ENCODE data around the gene RSPH1. TPM values are rescaled to one million over a fixed set of nuclear protein-coding genes. Genes with fewer than 3 reads are reported as not detected.

The RSPH1 gene
- total RNA-seq = under 1 TPM in 1 of 2 donors, not detected in 1; 0.19 TPM
- long read RNA-seq, donor 1 = 0 reads
- long read RNA-seq, donor 2 = 0 reads

DNA sequence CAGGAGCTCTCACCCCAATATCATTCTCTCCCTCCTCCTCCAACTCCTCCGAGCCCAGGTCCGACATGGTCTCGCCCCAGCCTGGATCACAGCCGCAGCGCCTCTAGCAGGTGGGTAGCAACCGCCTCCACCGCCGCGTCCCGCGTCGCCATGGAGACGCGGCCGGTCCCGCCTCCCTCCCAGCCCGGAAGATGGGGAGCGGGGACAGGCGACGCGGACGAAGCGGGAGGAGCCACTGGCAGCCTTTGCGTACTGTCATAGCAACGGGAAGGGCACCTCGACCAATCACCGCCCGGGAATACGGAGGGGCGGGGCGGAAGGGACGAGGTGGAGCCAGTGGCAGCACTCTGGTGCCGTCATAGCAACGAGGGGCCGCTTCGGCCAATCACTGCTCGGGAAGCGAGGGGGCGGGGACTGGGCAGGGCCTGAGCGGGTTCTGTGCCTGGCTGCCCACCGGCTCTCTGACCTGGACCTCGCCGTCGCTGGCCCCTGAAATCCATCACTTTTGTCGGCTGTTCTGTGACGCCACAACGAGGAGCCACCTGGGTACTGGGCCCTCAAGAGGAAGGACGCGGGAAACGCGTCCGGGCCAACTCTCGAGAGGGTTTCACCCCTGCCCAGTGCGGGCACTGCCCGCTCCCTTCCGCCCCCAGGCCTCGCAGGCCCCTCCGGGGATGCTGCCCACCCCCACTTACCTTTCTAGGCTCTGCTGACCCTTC, at the start of gene RSPH1:
RSPH1 (minus strand) TSS at position 105 of the 719 bp plus-strand sequence; CDS start at position 67, 38 bp downstream.
- intact Hi-C loops (cut with DNase I) = no loop called here
- DNase-seq (ENCODE audit: low spot score) = peak; percentile 100

- DNase-seq (ENCODE audit: low spot score) = peak; percentile 40
- intact Hi-C loops (cut with DNase I) = no loop called here
Observed at GRCh38 chr21:42545745-42546144, 49.7 kb upstream of the RSPH1 start.

- peak; percentile 0 for DNase-seq (ENCODE audit: low spot score)
- intact Hi-C loops (cut with DNase I) = no loop called here
Observed at GRCh38 chr21:42545317-42545716, 49.3 kb upstream of the RSPH1 start.

GRCh38 chr21:42544544-42544943, 48.5 kb upstream of the RSPH1 start:
- peak; percentile 26 for DNase-seq (ENCODE audit: low spot score)
- intact Hi-C loops (cut with DNase I) = no loop called here

- DNase-seq (ENCODE audit: low spot score) = peak; percentile 61
- intact Hi-C loops (cut with DNase I) = no loop called here
Observed at GRCh38 chr21:42543106-42543847, 47.3 kb upstream of the RSPH1 start.

- intact Hi-C loops (cut with DNase I) = no loop called here
- peak; percentile 60 for DNase-seq (ENCODE audit: low spot score)
Observed at GRCh38 chr21:42542596-42542995, 46.6 kb upstream of the RSPH1 start.

GRCh38 chr21:42542196-42542595, 46.2 kb upstream of the RSPH1 start:
- DNase-seq (ENCODE audit: low spot score) = peak; percentile 42
- intact Hi-C loops (cut with DNase I) = no loop called here

DNA sequence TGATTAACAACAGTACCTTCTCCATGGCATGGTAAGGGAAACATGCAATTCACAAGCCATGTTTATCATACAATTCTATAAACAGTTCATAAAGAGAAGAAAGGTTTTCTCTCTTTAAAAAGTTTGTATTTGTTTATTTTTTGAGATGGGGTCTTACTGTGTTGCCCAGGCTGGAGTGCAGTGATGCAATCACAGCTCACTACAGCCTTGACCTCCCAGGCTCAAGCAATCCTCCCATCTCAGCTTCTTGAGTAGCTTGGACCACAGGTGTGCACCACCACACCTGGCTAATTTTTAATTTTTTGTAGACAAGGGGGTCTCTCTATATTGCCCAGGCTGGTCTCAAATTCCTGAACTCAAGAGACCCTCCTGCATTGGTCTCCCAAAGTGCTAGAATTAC, 45.6 kb upstream of the RSPH1 start:
- peak; percentile 36 for DNase-seq (ENCODE audit: low spot score)
- intact Hi-C loops (cut with DNase I) = no loop called here

DNA sequence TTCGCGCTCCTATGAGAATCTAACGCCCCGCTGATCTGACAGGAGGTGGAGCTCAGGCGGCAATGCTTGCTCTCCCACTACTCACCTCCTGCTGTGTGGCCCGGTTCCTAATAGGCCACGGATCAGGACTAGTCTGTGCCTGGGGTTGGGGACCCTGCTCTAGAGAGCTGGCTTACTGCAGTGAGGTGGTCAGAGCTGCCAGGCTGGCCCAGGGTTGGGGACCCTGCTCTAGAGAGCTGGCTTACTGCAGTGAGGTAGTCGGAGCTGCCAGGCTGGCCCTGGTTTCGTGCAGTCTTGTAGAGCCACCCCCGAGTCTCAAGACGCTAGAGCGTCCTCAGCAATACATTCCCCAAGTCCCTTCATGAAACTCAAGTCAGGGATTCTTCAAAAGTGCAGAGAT, 45.1 kb upstream of the RSPH1 start:
- DNase-seq (ENCODE audit: low spot score) = peak; percentile 72
- intact Hi-C loops (cut with DNase I) = no loop called here

GRCh38 chr21:42540396-42540795, 44.4 kb upstream of the RSPH1 start:
- peak; percentile 12 for DNase-seq (ENCODE audit: low spot score)
- intact Hi-C loops (cut with DNase I) = no loop called here

GRCh38 chr21:42539931-42540343, 43.9 kb upstream of the RSPH1 start:
- peak; percentile 29 for DNase-seq (ENCODE audit: low spot score)
- intact Hi-C loops (cut with DNase I) = no loop called here

- intact Hi-C loops (cut with DNase I) = no loop called here
- peak; percentile 76 for DNase-seq (ENCODE audit: low spot score)
Observed at GRCh38 chr21:42539342-42539741, 43.3 kb upstream of the RSPH1 start.

- intact Hi-C loops (cut with DNase I) = no loop called here
- peak; percentile 25 for DNase-seq (ENCODE audit: low spot score)
Observed at GRCh38 chr21:42538479-42539275, 42.7 kb upstream of the RSPH1 start.

- DNase-seq (ENCODE audit: low spot score) = peak; percentile 49
- intact Hi-C loops (cut with DNase I) = no loop called here
Observed at GRCh38 chr21:42537106-42537742, 41.2 kb upstream of the RSPH1 start.

DNA sequence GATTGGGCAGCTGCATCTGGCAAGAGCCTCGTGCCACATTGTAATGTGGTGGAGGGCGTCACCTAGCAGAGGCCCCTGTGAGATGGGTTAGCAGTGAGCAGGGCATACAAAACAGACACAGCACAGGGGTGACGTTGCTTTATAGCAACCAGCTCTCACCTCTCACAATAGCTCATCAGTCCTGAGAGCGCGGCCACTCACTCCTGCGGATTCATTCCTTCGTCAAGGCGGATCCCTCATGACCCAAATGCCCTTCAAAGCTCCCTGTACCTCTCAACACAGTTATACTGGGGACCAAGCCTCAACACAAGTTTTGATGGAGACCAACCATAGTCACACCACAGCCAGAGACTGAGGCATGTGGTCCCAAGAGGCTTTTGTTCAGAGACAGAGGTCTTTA, 40.6 kb upstream of the RSPH1 start:
- intact Hi-C loops (cut with DNase I) = no loop called here
- peak; percentile 67 for DNase-seq (ENCODE audit: low spot score)

DNA sequence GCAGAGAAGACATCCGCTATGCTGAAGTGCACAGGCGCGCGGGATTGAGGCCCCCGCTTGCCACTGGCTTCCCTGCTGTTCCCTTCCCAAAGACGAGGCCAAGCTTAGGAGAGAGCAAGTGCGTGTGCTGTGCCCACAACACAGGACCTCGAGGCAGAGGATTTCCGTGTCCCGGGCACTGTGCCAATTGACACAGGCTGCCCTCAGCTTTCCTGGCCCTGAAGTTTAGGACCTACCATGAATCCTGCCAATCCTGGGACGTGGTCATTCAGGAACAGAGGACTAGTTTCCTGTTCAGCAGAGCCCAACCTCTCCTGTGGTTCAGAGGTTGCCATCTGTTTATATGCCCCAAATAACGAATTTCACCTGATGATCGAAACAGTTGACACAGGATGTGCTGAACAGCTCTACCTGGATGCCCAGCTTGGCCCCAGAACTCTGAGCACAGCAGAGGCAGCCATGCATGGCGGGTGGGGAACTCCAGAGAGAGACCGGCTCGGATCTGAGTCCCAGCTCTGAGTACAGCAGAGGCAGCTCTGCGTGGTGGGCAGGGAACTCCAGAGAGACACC, 39.7 kb upstream of the RSPH1 start:
- intact Hi-C loops (cut with DNase I) = no loop called here
- DNase-seq (ENCODE audit: low spot score) = peak; percentile 81

GRCh38 chr21:42534421-42535378, 38.7 kb upstream of the RSPH1 start:
- DNase-seq (ENCODE audit: low spot score) = peak; percentile 89
- intact Hi-C loops (cut with DNase I) = no loop called here

GRCh38 chr21:42533963-42534355, 37.9 kb upstream of the RSPH1 start:
- intact Hi-C loops (cut with DNase I) = no loop called here
- no peak for DNase-seq (ENCODE audit: low spot score)

Data from posterior vena cava (tissue), 2 donors.